HG02885 (cell line): ENCODE results near the gene AQP12B.

ENCODE experiments used
- ATAC-seq: cut with Tn5 transposase; IDR thresholded peaks from one replicate; pipeline ENCODE4 v1.9.1; 2021; ENCODE audit warnings: mild to moderate bottlenecking; ENCODE audit not compliant: unreplicated experiment, poor library complexity

The AQP12B gene

DNA sequence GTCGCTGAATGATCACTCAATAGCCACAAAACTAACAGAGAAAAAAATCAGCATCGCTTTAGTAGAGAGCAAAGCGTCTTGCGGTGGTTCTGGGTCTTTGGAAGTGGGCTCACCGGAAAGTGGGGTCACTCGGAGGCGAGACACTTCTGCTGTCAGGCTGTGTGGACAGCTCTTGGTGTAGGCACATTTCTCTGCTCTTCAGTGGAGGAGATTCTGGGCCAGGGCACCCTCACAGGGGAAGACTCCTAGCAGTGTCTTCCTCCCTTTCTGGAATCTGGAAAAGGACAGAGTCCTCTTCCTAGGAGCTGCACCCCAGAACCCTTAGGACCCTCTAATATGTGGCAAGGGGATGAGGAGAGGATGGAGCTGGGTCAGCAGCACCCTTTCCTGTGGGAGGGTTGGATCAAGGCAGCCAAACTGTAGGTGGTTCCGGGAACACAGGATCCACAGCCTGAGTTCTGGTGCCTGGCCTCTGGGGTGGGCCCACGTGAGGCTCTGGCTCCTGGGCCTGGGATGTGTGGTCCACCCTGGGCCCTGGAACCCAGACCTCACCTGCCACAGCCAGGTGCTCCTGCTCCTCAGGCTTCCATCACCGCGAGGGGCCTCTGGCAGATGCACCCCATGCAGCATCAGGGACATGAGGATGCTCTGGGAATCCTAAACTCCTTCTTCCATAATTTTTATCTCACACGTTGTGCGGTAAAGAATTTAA is 32.3 kb downstream of the AQP12B start:
- ATAC-seq, result no peak

- no peak for ATAC-seq
These were observed 33.4 kb downstream of the AQP12B start for GRCh38 chr2:240649331-240649730.

DNA sequence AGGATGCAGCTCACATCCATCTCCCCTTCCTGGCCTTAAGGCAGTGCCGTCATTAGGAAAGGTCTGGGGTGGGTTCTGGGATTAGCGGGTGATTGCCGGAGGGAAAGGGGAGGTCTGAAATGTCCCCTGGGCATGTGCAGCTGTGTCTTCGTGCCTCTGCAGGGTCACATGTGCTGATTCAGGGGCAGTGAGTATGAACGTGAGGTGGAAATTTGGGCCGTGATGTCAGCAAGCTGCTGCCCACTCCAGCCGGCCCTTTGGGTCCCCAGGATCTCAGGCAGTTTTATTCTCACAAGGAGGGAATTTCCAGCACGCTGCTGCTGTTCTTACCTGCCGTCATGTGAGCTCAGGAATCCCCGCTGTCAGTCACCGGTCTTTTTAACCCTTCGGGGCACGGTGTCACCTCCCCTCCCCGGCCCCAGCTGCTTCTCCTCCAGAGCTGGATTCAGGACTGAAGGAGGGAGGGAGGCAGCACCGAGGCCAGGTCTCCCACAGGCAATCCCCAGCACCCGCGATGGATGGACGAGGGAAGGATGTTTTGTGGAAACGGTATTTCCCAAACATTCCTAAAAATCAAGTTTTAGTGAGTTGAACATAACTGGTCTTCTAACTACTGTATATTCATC is 33.9 kb downstream of the AQP12B start:
- ATAC-seq, result no peak

- ATAC-seq, result no peak
These were observed 34.5 kb downstream of the AQP12B start for GRCh38 chr2:240648155-240648649.

DNA sequence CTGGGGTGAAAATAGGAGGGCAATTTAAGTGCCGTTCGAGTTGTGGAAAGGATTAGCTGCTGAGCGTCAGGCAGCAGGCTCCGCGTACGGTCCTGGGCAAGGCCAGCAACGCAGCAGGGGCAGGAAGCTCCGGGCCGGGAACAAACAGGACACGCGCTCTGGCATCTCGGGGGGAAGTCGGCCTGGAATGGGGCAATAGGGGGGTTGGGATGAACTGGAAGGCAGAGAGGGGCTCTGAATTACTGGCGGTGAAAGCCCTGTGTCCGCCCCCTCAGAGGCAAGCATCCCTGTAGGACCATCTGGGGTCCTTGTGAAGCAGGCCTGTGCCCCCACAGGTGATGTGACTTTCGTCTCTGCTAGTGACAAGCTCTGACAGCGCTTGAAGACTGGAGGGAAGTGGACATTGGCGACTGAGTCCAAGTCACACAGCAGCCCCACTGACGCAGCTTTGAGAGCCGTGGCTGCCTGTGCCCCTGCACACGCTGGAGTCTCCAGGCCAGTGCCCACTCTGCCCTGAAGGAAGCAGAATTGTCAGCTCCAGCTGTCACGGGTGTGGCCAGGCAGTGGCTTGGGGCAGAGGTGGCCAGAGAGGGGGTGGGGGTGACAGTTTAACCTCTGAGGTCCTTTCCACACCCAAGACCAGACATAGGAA is 35.1 kb downstream of the AQP12B start:
- ATAC-seq, result no peak

DNA sequence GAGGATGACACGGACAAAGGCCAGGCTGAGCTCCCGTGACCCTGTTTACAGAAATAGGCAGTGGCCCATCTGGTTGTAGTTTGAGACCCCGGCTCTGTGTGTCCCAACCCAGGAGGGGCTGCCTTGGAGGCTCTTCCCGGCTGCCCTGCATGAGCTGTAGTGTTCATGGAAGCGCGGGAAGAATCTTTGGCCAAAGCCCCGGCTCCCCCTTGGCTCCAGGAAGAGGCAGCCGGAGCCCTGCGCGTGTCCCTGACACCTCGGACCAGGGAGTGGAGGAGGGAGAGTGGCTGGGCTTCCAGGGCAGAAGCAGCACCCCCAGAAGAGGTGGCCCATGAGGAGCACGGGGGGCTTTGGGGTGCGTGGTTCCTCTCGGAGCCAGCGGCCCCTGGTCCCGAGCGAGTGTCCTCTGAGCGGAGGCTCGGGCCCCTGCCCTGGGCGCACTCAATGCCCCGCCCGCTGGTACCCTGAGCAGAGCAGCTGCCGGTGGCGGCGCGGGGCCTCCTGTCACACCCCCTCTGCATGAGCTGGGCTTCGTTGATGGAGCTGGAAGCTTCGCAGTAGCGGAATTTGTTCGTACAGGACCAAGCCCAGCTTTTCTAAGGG is 35.7 kb downstream of the AQP12B start:
- ATAC-seq, result no peak

GRCh38 chr2:240646176-240646899 is 36.3 kb downstream of the AQP12B start:
- ATAC-seq, result no peak

DNA sequence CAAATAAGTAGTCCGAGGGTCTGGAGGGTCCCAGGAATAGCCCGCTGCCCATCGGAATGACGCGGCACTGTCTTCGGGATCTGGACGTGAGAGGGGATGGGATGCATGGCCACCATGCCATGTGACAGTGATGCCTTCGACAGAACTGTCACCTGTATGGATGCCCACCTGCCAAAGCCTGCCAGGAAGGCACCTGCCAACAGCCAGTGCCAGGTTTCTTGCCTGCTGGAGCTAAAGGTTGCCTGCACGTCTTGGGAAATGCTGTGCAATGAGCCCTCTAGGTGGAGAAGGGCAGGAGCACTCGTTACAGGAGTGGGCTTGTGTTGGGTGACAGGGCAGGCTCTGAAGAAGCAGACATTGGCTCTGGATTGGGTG is 36.9 kb downstream of the AQP12B start:
- no peak for ATAC-seq

GRCh38 chr2:240645346-240645745 is 37.3 kb downstream of the AQP12B start:
- no peak for ATAC-seq

DNA sequence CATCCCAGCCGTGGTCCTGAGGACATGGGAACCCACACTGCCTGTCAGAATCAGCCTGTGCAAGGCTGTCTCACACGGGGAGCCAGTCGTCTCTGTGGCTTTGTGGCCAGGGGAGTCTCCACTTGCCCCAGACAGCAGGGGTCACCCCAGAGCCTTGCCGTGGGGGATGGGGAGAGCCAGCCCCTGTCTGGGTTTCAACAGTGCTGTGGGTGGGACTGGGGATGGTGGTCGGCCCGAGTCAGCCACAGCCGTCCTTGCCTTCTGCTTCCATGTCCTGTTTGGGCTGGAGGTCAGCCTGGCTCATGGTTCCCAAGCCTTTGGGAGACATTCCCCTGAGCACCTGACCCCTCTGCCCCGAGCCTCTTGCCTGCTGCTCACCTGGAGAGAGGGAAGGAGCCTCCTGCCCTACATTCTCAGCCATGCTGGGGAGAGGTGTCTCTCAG is 37.8 kb downstream of the AQP12B start:
- no peak for ATAC-seq

- ATAC-seq, result no peak
These were observed 38.5 kb downstream of the AQP12B start for GRCh38 chr2:240644171-240644651.

DNA sequence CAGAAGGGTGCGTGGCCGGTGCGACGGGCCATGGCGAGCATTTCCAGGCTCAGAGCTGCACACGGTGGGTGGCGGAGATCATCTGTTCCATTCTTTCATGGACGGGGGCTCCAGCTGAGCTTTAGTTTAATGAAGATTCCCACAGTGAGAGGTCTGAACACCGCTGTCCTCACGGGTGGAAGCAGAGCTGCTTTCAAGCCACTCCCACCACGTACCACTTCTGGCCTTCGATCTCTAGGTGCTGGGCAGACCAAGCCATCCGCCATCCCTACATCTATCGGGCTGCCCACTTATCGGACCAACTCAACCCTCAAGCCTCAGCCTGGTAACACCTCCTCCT is 38.9 kb downstream of the AQP12B start:
- ATAC-seq, result no peak

DNA sequence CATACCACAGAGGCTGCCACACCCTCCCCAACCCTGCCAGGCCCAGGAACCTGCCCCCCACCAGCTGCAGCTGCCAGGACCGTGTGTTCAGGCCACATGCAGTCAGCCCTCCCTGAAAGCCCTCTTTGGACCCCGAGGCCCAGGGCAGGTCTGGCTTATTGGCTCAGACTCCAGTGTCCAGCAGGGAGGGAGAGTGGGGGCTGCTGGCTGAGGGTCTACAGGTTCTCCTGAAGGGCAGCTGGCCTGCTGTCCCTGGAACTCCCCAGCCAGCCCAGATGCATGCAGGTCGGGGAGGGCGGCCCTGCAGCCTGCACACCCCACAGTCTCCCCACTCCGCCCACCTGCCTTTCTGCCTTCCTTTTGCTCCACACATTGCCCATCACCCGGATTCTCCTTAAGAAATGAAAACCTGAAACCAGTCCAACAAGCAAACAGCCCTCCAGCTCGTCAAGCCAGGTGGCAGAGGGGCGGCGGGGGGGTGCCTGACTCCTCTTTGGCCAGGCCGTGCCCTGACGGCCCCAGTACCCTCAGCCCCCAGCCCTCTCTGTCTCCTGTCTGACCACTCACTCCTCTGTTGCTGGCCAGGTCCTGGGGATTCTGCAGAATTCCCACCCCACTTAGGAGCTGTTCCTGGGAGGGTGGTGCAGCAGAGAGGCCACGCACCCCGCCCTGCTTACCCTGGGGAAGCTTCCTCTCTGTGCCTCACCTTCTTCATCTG is 39.4 kb downstream of the AQP12B start:
- no peak for ATAC-seq

DNA sequence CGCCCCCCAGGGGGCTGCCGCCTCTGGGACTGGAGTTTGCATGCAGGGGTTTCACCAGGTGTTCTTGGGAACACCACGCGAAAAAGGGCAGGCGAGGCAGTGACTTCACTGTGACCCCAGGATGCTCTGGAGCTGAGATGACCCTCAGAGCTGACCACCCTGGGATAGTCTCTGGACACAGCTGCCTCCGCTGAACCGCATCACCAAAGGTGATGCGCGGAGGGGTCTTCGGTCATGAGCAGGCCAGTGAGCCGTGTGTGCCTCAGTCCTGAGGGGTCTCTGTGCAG is 39.9 kb downstream of the AQP12B start:
- ATAC-seq, result no peak

DNA sequence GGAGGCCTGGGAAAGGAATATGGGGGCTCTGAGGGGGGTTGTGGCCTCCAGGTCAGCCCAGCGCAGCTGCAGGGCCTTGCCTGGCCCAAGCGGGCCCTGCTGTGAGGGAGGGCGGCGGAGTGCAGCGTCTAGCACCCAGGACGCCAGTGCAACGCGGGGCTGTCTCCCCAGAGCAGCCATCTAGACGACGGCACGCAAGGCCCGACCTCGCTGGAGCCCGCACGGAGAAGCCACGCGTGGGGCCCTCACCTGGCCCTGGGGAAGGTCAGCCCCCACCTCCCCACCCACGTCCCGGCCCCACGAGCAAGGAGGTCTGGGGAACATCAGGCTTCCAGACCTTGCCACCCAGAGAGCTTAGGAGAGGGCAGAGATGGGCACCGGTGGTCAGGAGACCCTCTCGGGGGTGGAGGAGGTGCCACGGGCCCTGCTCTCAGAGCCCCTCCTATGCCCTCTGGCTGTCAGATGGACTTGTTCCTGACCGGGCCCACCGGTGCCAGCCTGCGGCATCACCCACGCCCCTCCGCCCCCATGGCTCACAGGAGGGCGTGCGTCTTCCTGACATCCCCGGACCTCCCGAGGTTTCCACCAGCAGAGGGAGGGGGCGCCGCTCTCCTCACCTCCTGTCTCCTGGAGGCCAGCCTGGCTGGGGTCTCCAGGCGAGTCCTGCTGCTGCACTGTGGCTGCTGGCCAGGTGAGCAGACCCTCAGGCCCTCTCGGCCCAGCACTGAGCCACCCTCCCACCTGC is 40.5 kb downstream of the AQP12B start:
- ATAC-seq, result no peak

GRCh38 chr2:240640939-240641338 is 41.7 kb downstream of the AQP12B start:
- no peak for ATAC-seq

- ATAC-seq, result no peak
These were observed 43.1 kb downstream of the AQP12B start for GRCh38 chr2:240639566-240639965.

- no peak for ATAC-seq
These were observed 44.0 kb downstream of the AQP12B start for GRCh38 chr2:240638512-240639160.

DNA sequence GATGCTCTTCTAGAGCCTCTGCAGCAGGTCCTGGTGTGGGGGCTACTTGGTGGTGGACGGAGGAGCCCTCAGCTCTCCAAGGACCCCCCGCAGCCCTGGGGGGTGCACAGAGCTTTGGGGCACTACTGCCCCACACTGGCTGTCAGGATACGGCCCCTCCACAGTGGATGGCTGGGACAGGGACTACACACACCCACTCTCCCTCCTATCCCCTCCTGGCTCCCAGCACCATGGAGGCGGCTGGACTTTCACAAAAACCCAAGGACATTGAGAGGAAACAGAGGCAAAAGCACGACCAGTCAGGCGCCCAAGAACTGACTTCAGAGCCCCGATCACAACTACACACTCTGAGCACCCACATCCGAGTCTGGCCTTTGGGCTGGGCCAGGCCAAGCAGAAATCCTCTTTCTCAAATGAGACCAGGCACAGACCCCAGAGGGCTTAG is 44.8 kb downstream of the AQP12B start:
- no peak for ATAC-seq
